ENCODE measurements around the gene WASF1.

The WASF1 gene

DNA sequence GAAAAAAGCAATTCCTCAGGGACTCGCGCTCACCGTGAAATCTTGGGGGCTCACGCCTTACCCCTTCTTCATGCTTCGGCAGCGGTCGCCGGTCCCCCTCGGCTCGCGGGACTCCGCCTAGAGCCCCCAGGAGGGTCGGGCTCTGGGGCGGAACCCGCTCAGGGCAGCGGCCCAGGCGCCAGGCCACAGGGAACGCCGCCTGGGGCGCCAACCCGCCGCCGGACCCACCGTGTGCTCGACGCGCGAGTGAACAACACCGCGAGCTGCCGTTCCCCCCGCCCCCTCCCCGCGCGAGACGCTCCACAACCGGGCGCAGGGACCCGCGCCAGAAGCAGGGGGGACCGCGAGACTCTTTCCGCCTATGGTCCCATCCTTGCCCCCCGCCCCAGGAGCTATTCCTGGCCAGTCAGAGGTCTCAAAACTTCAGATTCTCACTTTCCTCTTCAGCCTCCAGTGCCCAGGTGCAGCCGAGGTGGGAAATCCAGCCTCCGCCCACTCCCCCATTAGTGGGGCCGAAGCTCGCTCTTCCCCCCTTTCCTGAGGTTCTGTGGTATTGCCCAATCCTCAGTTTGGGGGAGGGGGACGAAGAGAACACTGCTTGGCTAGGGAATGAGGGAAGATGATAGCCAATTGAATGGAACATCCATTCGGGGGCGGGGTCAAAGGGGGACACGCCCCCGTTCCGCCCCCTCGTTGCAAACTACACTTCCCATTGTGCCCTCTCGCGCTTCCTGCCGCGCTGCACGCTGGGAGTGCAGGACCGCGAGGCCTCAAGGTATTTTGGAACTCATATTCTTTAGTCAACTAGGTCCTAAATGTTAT is at the start of gene WASF1:
TSS of gene WASF1 (minus strand) at position 265 of the 822 bp plus-strand sequence. CDS start 52,069 bp downstream, outside the sequence.
- peak within 1 kb of the TSS in 1 of 2 donors; percentile 82 for H3K4me3 Mint-ChIP-seq
- peaks cover 5 to 6% of the 10 kb centered on the region in 2 donors for H3K4me1 Mint-ChIP-seq
- no peaks in the 10 kb centered on the region for H3K36me3 Mint-ChIP-seq
- H3K27me3 Mint-ChIP-seq = no peaks in the 10 kb centered on the region
- H3K27ac Mint-ChIP-seq = peak within 1 kb of the TSS; percentile 72
- DNase-seq (peak; percentile 90), ATAC-seq (replicated peaks) (peak; percentile 83 to 87)
- no peaks in the 10 kb centered on the region for H3K9me3 Mint-ChIP-seq

DNA sequence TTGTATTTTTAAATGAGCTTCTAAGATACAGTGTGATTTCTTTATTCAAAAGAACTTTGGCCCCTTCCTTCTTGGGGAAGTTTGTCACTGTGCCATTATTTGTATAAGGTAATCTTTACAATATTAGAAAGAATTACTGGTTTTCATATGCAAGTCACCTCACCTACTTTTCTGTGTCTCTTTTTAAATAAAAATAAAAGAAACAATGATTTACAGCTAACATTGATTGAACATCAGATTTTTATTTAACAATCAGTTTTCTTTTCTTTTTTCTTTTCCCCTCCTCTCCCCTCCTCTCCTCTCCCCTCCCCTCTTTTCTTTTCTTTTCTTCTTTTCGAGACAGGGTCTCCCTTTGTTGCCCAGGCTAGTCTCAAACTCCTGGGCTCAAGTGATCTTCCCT is 46.8 kb upstream of the WASF1 start:
- DNase-seq (no peak), ATAC-seq (replicated peaks) (no peak)
- Mint-ChIP-seq H3K27ac (peak overlapping the region; percentile 90), H3K27me3 (no peaks in the 10 kb centered on the region), H3K36me3 (peaks cover 18 to 21% of the 10 kb centered on the region in 2 donors), H3K4me3 (no peak overlapping the region), H3K9me3 (no peaks in the 10 kb centered on the region), H3K4me1 (no peaks in the 10 kb centered on the region)

DNA sequence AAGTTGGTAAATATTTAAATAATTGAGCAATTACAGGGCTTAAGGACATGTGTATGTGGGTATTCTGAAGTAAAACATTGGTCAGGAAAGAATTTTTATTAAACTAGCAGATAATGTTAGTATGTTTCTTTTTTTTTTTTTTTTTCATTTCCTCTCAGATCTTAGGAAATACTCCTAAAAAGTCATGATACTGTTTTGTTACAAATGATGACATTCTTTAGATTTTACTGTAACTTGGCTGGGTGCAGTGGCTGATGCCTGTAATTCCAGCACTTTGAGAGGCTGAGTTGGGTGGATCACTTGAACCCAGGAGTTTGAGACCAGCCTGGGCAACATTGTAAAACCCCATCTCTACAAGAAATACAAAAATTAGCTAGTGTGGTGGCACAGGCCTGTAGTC is 42.3 kb upstream of the WASF1 start:
- no peak overlapping the region for H3K27ac Mint-ChIP-seq
- no peak overlapping the region for H3K4me3 Mint-ChIP-seq
- H3K27me3 Mint-ChIP-seq = no peaks in the 10 kb centered on the region
- no peaks in the 10 kb centered on the region for H3K9me3 Mint-ChIP-seq
- ATAC-seq (replicated peaks) (no peak), DNase-seq (no peak)
- H3K36me3 Mint-ChIP-seq = peaks cover 27 to 40% of the 10 kb centered on the region in 2 donors
- H3K4me1 Mint-ChIP-seq = no peaks in the 10 kb centered on the region

DNA sequence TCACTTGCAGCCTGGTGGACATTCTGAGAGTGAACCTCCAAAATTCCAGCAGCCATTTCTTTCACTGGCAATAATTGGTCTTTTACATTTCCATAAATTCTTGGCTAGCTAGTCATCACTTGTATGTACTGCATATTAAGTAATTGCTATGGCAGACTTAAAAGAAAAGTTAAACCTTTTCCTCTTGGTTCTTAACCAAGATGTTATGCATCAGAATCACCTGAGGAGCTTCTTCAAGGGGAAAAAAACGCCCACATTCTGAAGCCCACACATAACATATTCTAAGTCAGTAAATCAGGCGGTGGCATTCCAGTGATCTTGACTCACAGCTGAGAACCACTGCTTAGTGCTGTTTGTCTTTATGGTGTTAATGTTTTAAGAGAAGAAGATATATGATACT is 37.8 kb upstream of the WASF1 start:
- H3K9me3 Mint-ChIP-seq = no peaks in the 10 kb centered on the region
- H3K27me3 Mint-ChIP-seq = no peaks in the 10 kb centered on the region
- peaks cover 33 to 43% of the 10 kb centered on the region in 2 donors for H3K36me3 Mint-ChIP-seq
- DNase-seq (no peak), ATAC-seq (replicated peaks) (no peak)
- H3K27ac Mint-ChIP-seq = no peak overlapping the region
- H3K4me1 Mint-ChIP-seq = peaks cover 7 to 20% of the 10 kb centered on the region in 2 donors
- H3K4me3 Mint-ChIP-seq = no peak overlapping the region

DNA sequence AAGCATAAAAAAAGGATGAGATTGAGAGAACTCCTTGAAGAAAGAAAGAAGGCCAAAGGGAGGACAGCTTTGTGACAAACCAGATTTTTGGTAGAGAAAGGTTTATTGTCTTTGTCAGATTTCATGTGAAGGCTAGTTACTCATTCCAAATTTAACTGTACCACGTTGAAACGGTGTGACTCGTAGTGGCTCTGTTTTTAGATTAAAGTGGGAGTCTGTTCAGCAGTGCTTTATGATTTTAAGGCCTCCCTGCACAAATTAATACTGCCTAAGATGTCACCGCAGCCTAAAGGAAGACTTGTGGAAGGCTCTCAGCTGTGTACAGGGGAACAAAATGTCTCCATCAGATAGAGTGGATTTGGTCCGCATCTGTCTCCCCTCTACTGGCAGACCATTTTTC is 36.7 kb upstream of the WASF1 start:
- H3K4me1 Mint-ChIP-seq = peaks cover 7 to 24% of the 10 kb centered on the region in 2 donors
- no peaks in the 10 kb centered on the region for H3K27me3 Mint-ChIP-seq
- H3K9me3 Mint-ChIP-seq = no peaks in the 10 kb centered on the region
- ATAC-seq (replicated peaks) (no peak), DNase-seq (no peak)
- H3K36me3 Mint-ChIP-seq = peaks cover 32 to 48% of the 10 kb centered on the region in 2 donors
- no peak overlapping the region for H3K4me3 Mint-ChIP-seq
- H3K27ac Mint-ChIP-seq = no peak overlapping the region

DNA sequence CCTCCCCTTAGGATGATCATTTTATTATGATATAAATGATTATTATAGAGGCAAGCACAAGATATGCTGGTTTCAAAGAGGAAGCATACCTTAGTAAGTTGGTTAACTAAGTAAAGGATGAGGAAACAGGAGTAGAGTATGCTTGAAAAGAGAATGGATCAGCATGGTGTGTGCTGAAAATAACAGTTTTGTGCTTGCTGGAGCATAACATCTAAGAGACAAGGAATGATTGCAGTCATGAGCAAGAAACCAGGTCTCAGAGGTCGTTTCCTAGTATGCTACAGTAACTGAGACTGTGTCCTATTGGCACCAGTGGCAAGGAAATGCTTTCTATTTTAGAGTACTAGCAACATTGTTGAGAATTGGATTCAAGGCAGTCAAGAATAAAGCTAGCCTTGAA is 34.9 kb upstream of the WASF1 start:
- H3K27me3 Mint-ChIP-seq = no peaks in the 10 kb centered on the region
- H3K27ac Mint-ChIP-seq = no peak overlapping the region
- H3K4me3 Mint-ChIP-seq = no peak overlapping the region
- DNase-seq (no peak), ATAC-seq (replicated peaks) (peak; percentile 47 to 50)
- H3K9me3 Mint-ChIP-seq = no peaks in the 10 kb centered on the region
- peaks cover 7 to 24% of the 10 kb centered on the region in 2 donors for H3K4me1 Mint-ChIP-seq
- peaks cover 29 to 44% of the 10 kb centered on the region in 2 donors for H3K36me3 Mint-ChIP-seq

DNA sequence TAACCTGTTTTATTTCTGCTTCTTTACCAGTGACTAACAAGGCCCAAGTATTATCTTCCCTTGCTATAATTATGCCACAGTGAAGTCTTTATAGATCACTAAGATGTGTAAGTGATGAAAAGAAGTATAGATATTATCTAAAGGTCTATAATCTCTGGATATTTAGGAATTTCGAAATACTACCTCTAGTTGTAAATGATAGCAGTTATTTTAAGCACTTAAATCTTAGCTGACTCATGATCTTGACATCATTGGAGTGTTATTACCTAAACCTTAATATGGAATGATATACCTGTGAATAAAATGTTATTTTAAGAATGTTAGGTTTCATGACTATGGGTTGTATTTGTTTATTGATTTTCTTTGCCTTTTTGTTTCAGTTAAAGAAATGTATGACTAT is 32.3 kb upstream of the WASF1 start:
- peaks cover 7 to 24% of the 10 kb centered on the region in 2 donors for H3K4me1 Mint-ChIP-seq
- no peak overlapping the region for H3K4me3 Mint-ChIP-seq
- ATAC-seq (replicated peaks) (no peak), DNase-seq (no peak)
- no peak overlapping the region for H3K27ac Mint-ChIP-seq
- H3K27me3 Mint-ChIP-seq = no peaks in the 10 kb centered on the region
- peaks cover 27 to 38% of the 10 kb centered on the region in 2 donors for H3K36me3 Mint-ChIP-seq
- H3K9me3 Mint-ChIP-seq = no peaks in the 10 kb centered on the region

DNA sequence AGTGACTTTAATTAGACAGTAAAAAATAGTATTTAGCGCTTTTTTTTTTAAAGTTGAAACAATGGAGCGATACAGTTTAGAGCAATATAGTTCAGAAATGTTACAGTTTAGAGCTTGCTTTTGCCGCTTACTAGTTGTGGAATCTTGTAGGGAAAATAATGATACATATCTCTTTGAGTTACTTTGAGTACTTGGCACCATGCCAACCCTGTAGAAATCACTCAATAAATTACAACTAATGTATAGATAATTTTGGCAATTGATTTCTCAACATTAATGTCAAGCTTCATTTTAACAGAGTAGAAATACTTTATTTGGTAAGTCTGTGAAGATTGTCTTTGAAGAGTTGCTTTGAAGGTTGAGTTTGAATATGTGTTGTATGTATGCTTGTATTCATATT is 28.2 kb upstream of the WASF1 start:
- DNase-seq (no peak), ATAC-seq (replicated peaks) (no peak)
- H3K27ac Mint-ChIP-seq = no peak overlapping the region
- H3K4me1 Mint-ChIP-seq = peaks cover 12 to 29% of the 10 kb centered on the region in 2 donors
- H3K27me3 Mint-ChIP-seq = no peaks in the 10 kb centered on the region
- no peak overlapping the region for H3K4me3 Mint-ChIP-seq
- H3K36me3 Mint-ChIP-seq = peaks cover 12 to 26% of the 10 kb centered on the region in 2 donors
- H3K9me3 Mint-ChIP-seq = no peaks in the 10 kb centered on the region

DNA sequence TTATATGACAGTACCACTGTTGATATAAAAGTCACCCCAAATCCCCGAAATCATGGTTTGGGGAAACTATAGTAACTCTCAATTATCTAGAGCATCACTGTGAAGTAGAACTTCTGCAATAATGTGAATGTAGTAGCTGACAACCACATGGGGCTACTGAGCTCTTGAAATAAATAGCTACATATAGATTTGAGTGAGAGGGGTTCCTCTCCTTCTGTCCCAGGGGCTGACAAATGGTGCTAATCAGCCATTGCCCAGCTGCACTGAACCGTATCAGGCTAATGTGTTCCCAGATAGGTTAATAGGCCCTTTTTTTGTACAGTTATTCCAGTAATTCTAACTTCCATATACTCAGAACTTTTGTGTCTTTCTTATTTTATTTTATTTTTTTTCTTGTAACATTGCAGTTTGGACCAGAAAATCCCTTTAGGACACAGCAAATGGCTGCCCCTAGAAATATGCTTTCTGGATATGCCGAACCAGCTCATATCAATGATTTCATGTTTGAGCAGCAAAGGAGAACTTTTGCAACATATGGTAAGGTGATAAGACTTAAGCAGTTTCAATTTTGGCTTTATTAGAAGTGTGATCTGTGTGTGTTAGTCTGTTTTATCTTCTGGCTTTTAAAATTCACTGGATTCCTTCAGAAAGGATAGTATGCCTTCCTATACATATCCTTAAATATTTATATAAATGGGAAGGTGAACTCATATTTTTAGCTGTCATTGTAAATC is 21.8 kb upstream of the WASF1 start:
- H3K4me3 Mint-ChIP-seq = no peak overlapping the region
- H3K36me3 Mint-ChIP-seq = peaks cover 9 to 23% of the 10 kb centered on the region in 2 donors
- H3K9me3 Mint-ChIP-seq = peaks cover 0 to 1% of the 10 kb centered on the region in 2 donors
- peaks cover 12 to 31% of the 10 kb centered on the region in 2 donors for H3K4me1 Mint-ChIP-seq
- H3K27me3 Mint-ChIP-seq = no peaks in the 10 kb centered on the region
- no peak for DNase-seq
- H3K27ac Mint-ChIP-seq = no peak overlapping the region
- ATAC-seq (replicated peaks) = no peak

DNA sequence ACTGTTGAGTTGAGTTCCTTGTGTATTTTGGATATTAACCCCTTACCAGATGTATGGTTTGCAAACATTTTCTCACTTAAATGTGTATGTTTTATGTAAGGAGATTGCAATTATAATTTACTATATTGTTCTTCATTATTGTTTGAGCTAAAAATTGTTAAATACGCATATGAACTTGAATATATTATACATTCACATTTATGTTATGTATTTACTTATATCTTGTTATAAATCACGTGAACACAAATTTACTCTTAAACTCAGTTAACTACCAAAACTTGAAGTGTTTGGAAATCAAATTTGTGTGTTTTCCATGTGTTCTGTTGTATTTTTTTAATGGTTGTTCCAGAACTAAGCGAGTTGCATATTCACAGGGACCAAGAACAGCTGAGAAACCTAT is 19.1 kb upstream of the WASF1 start:
- Mint-ChIP-seq H3K4me1 (peaks cover 3 to 10% of the 10 kb centered on the region in 2 donors), H3K9me3 (peaks cover 0 to 1% of the 10 kb centered on the region in 2 donors), H3K4me3 (no peak overlapping the region), H3K27me3 (no peaks in the 10 kb centered on the region), H3K27ac (no peak overlapping the region), H3K36me3 (peaks cover 8 to 24% of the 10 kb centered on the region in 2 donors)
- DNase-seq (no peak), ATAC-seq (replicated peaks) (no peak)

DNA sequence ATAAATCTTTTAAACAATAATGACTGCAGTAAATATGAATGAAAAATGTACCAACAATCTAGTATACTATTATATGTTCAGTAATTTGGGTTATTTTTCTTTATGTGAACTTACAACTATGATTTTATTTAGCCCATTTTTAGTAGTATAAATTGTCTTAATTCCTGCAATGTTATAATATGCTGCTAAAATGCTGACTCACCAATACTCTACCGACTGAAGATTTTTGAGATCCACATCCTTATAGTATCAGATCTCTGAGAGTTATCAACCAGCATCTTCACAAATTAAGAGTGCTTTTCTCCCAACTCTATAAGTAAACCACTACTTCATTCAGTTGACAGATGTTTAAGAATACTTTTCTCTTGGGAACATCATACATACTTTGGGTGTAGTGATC is 17.4 kb upstream of the WASF1 start:
- Mint-ChIP-seq H3K27me3 (no peaks in the 10 kb centered on the region), H3K36me3 (peaks cover 8 to 23% of the 10 kb centered on the region in 2 donors), H3K27ac (no peak overlapping the region), H3K4me3 (no peak overlapping the region), H3K4me1 (peaks cover 3 to 10% of the 10 kb centered on the region in 2 donors), H3K9me3 (peaks cover 0 to 1% of the 10 kb centered on the region in 2 donors)
- ATAC-seq (replicated peaks) (no peak), DNase-seq (no peak)

DNA sequence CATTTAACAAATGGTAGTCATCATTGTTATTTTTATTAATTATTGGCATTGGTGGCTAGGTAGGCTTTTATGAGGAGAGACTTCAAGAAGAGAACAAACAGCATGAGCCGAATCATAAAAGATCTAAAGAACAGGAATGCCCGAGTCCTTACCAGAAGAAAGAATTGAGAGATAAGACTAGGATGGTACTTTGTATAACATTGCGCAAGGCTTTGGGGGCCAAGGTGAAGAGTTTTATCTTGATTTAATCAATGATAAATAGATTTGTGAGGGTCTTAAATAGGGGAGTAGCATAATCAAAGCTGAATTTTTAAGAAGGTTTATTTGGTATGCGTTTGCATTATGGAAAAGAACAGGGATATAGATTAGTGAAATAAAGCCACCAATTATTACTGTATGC is 16.2 kb upstream of the WASF1 start:
- Mint-ChIP-seq H3K36me3 (peaks cover 8 to 23% of the 10 kb centered on the region in 2 donors), H3K4me1 (peaks cover 2 to 10% of the 10 kb centered on the region in 2 donors), H3K27ac (no peak overlapping the region), H3K9me3 (peaks cover 0 to 1% of the 10 kb centered on the region in 2 donors), H3K27me3 (no peaks in the 10 kb centered on the region), H3K4me3 (no peak overlapping the region)
- DNase-seq (no peak), ATAC-seq (replicated peaks) (no peak)

DNA sequence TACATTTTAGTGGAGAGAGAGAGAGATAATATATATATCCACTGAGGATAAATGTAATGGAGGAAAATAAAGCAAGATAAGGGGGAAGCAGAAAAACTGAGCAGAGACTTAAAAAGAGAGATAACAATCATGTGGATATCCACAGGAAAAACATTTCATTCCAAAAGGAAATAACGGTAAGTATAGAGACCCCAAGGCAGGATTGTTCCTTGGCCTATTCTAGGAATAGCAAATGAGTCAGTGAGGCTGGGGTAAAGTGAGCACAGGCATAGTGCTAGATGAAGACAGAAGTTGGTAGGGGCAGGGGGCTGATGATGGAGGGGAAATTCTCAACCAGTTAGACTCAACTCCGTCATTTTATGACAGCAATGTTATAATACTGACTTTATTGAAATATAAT is 12.0 kb upstream of the WASF1 start:
- no peaks in the 10 kb centered on the region for H3K27me3 Mint-ChIP-seq
- no peak for ATAC-seq (replicated peaks)
- no peaks in the 10 kb centered on the region for H3K9me3 Mint-ChIP-seq
- no peak overlapping the region for H3K4me3 Mint-ChIP-seq
- no peak for DNase-seq
- no peak overlapping the region for H3K27ac Mint-ChIP-seq
- peaks cover 6 to 9% of the 10 kb centered on the region in 2 donors for H3K4me1 Mint-ChIP-seq
- peaks cover 0 to 6% of the 10 kb centered on the region in 2 donors for H3K36me3 Mint-ChIP-seq

DNA sequence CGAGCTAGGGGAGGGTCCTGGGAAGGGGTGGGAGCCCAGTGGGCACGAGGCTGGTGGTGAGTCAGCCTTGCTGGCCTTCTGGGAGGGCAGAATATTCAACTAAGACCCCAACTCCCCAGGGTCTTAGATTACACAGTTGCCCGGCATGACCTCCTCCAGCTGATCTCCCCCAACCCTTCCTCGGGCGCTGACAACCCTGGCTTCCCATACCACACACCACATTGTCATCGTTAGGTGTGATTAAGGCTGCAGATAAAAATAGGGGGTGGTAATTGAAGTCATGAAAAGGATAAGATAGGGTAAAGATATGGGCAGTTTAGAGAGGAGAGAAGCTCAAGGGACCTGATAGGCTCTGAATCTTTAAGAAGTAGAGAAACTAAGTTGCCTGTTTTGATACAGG is 11.3 kb upstream of the WASF1 start:
- H3K9me3 Mint-ChIP-seq = no peaks in the 10 kb centered on the region
- peaks cover 10 to 15% of the 10 kb centered on the region in 2 donors for H3K4me1 Mint-ChIP-seq
- no peak overlapping the region for H3K27ac Mint-ChIP-seq
- no peak overlapping the region for H3K4me3 Mint-ChIP-seq
- peaks cover 0 to 11% of the 10 kb centered on the region in 2 donors for H3K36me3 Mint-ChIP-seq
- DNase-seq (no peak), ATAC-seq (replicated peaks) (no peak)
- no peaks in the 10 kb centered on the region for H3K27me3 Mint-ChIP-seq

DNA sequence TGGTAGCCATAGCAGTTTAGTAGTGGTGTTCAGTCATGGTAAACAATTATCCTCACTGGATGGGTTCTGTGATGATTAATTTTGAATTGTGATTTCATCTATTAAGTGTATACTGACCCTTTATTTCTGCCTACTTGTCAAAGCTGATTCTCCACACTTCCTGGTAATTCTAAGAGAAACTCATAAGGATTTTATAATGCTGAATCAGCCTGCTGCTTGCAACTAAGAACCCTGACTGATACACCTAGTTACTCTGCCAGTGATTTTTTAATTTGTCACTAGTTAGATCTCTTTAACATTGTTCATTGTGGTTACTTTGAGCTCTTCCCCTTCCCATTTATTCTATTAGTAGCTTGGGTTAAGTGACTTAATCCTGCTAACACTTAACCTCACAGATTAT is 9.3 kb upstream of the WASF1 start:
- Mint-ChIP-seq H3K27ac (no peak overlapping the region), H3K9me3 (no peaks in the 10 kb centered on the region), H3K36me3 (peaks cover 0 to 9% of the 10 kb centered on the region in 2 donors), H3K27me3 (no peaks in the 10 kb centered on the region), H3K4me3 (no peak overlapping the region), H3K4me1 (peaks cover 11 to 20% of the 10 kb centered on the region in 2 donors)
- no peak for DNase-seq
- ATAC-seq (replicated peaks) = no peak

Measured in stimulated activated naive B cell treated with anti-CD40 and anti-IgM and Interleukin-4, amounts not matched to agents 10 μg/mL and 1 μg/mL and 100 μg/mL, for 72 hours (primary cell).